CD4-positive, alpha-beta T cell (primary cell): ENCODE data around the gene PRKG1. TPM values are rescaled to one million over a fixed set of nuclear protein-coding genes. Genes with fewer than 3 reads are reported as not detected.

Experiments used
- ATAC-seq: fragments of 200-7000 bp; cut with Tn5 transposase; one replicate; pipeline ENCODE4 v1.10.0; 2022; ENCODE audit warnings: mild to moderate bottlenecking; ENCODE audit not compliant: poor library complexity
- CTCF ChIA-PET: fragments of 350-600 bp; sonication (Branson Sonifier 250); formaldehyde crosslinking; loops from one replicate; lab custom pipeline; 2021; ENCODE audit warnings: antibody characterized with exemption, inconsistent platforms; lab: Charles Lee
- POLR2A ChIA-PET: fragments of 350-600 bp; sonication (Branson Sonifier 250); formaldehyde crosslinking; loops from one replicate; lab custom pipeline; 2021; ENCODE audit warnings: antibody characterized with exemption, inconsistent platforms; lab: Charles Lee
- DNase-seq, 14 experiments: peaks; one replicate each; pipeline ENCODE4 v3.0.0-alpha.2; 2013 to 2020; ENCODE audit warnings: mixed read lengths in 2 of 14
- H3K27ac ChIP-seq, 2 donors: one replicate each; pipeline versions ENCODE4 v1.5.1 to v1.7.0; 2013; ENCODE audit warnings: low read length in 2 of 2, low read depth in 1 of 2, mild to moderate bottlenecking in 1 of 2
- H3K27me3 ChIP-seq, 2 experiments: 1 replicate in 1 of 2; 2 replicates in 1 of 2; pipeline versions ENCODE4 v1.6.1 to v1.7.0; 2013; ENCODE audit warnings: low read length in 2 of 2, control low read depth in 1 of 2, mild to moderate bottlenecking in 1 of 2, moderate library complexity in 1 of 2; ENCODE audit not compliant: insufficient read depth in 2 of 2, control insufficient read depth in 1 of 2
- H3K36me3 ChIP-seq: one replicate; pipeline ENCODE4 v1.6.1; 2013; ENCODE audit warnings: low read length, control low read depth; ENCODE audit not compliant: insufficient read depth
- H3K4me1 ChIP-seq: one replicate; pipeline ENCODE4 v1.6.1; 2013; ENCODE audit warnings: low read length, control low read depth; ENCODE audit not compliant: insufficient read depth
- H3K4me3 ChIP-seq: one replicate; pipeline ENCODE4 v1.5.1; 2013; ENCODE audit warnings: mild to moderate bottlenecking, low read length, moderate library complexity
- H3K9me3 ChIP-seq, 2 experiments: 1 replicate in 1 of 2; 2 replicates in 1 of 2; pipeline versions ENCODE4 v1.6.1 to v1.7.0; 2013; ENCODE audit warnings: low read length in 2 of 2, mild to moderate bottlenecking in 2 of 2, control low read depth in 1 of 2, moderate library complexity in 1 of 2; ENCODE audit not compliant: control insufficient read depth in 1 of 2, insufficient read depth in 1 of 2
- H3K27ac Mint-ChIP-seq: one replicate; pipeline ENCODE4 v1.8.0; 2020; ENCODE audit warnings: mixed read lengths
- H3K27me3 Mint-ChIP-seq: one replicate; pipeline ENCODE4 v1.8.0; 2021; ENCODE audit warnings: mixed read lengths
- H3K36me3 Mint-ChIP-seq: one replicate; pipeline ENCODE4 v1.8.0; 2021; ENCODE audit warnings: low read depth, mixed read lengths
- H3K4me1 Mint-ChIP-seq: one replicate; pipeline ENCODE4 v1.8.0; 2021; ENCODE audit warnings: low read depth, mixed read lengths
- H3K4me3 Mint-ChIP-seq: one replicate; pipeline ENCODE4 v1.8.0; 2020; ENCODE audit warnings: mild to moderate bottlenecking, mixed read lengths
- H3K9me3 Mint-ChIP-seq: one replicate; pipeline ENCODE4 v1.8.0; 2020; ENCODE audit warnings: mixed read lengths
- intact Hi-C, 2 experiments: fragments of 100-400 bp; cut with DNase I in 1 of 2; cut with micrococcal nuclease in 1 of 2; formaldehyde crosslinking; loops; one replicate each; pipeline versions ENCODE4 v1.15.1 to v1.9.0; 2023 to 2025; cut with DNase I, micrococcal nuclease
- total RNA-seq, 174 experiments: library from RNA in 2 of 174; stranded (reverse) in 2 of 174; gene quantifications; one replicate each; pipeline ENCODE4 v1.2.3 and lab custom pipeline; 2021 to 2026
- TF ChIP-seq, protein P1 (sequence below): fragments of 200-600 bp; IDR thresholded peaks from one replicate; pipeline ENCODE4 v1.8.0; 2022; ENCODE audit warnings: antibody characterized with exemption, mild to moderate bottlenecking

The PRKG1 gene
- total RNA-seq, 2 experiments from 2014 or later, result 0.31 TPM; not detected in 1

DNA sequence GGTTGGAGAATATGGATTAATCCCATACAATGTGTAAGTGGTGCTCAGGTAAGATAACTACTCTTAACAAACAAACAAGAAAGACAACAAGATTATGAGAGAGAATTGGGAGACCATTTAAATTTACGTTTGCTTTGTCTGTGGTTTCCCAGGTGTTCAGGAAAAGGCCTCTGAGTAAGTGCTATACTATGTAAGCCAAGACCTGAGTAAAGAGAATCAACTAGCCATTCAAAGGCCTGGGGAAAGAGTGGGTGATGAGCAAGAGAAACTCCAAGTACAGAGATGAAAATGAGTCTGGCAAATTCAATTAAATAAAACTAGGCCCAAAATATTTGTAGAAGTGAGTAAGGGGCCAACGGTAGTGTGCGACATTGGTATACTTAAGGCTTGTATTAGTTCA, 615.2 kb downstream of the PRKG1 start:
- peaks cover 1% of the 10 kb centered on the region for H3K4me1 Mint-ChIP-seq
- ATAC-seq (no peak), DNase-seq (no peak)
- no peak overlapping the region for H3K27ac Mint-ChIP-seq
- intact Hi-C loops, result no loop called here
- no peaks in the 10 kb centered on the region for H3K27me3 ChIP-seq
- POLR2A ChIA-PET, result no interaction called here
- H3K9me3 Mint-ChIP-seq, result no peaks in the 10 kb centered on the region
- H3K9me3 ChIP-seq, result no peaks in the 10 kb centered on the region
- no peak overlapping the region for H3K4me3 Mint-ChIP-seq
- H3K4me1 ChIP-seq, result no peaks in the 10 kb centered on the region
- H3K27me3 Mint-ChIP-seq, result peaks cover 8% of the 10 kb centered on the region
- no peak overlapping the region for H3K4me3 ChIP-seq
- no peak overlapping the region for H3K27ac ChIP-seq
- CTCF ChIA-PET, result no interaction called here
- H3K36me3 Mint-ChIP-seq, result no peaks in the 10 kb centered on the region
- TF ChIP-seq, protein P1, sequence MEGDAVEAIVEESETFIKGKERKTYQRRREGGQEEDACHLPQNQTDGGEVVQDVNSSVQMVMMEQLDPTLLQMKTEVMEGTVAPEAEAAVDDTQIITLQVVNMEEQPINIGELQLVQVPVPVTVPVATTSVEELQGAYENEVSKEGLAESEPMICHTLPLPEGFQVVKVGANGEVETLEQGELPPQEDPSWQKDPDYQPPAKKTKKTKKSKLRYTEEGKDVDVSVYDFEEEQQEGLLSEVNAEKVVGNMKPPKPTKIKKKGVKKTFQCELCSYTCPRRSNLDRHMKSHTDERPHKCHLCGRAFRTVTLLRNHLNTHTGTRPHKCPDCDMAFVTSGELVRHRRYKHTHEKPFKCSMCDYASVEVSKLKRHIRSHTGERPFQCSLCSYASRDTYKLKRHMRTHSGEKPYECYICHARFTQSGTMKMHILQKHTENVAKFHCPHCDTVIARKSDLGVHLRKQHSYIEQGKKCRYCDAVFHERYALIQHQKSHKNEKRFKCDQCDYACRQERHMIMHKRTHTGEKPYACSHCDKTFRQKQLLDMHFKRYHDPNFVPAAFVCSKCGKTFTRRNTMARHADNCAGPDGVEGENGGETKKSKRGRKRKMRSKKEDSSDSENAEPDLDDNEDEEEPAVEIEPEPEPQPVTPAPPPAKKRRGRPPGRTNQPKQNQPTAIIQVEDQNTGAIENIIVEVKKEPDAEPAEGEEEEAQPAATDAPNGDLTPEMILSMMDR, result no peak
- H3K36me3 ChIP-seq, result no peaks in the 10 kb centered on the region

DNA sequence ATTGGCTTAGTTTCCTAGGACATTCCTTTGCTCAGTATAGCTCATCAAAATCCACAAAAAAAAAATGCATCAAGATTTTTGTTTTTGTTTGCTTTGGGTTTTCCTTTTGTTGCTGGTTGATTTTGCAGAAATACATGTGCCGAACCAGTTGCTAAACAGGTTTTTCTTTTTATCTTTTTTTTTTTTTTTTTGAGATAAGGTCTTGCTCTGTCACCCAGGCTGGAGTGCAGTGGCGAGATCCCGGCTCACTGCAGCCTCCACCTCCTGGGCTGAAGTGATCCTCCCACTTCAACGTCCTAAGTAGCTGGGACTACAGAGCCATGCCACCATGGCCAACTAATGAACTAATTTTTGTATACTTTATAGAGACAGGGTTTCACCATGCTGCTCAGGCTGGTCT, 616.8 kb downstream of the PRKG1 start:
- intact Hi-C loops, result loop anchor here in 1 of 2 experiments (10.0 kb wide), 1 partner anchor 1066 kb away; the partner anchor contains the start of gene SGMS1
- CTCF ChIA-PET, result interaction anchor here (0.9 kb wide), 1 partner anchor 9 kb away, joined by 3 read pairs; no protein-coding TSS in a partner anchor
- TF ChIP-seq, protein P1, result no peak
- no peak for ATAC-seq
- Histone ChIP-seq H3K27ac (no peak overlapping the region), H3K4me1 (no peaks in the 10 kb centered on the region), H3K4me3 (no peak overlapping the region), H3K36me3 (peaks cover 3% of the 10 kb centered on the region), H3K27me3 (no peaks in the 10 kb centered on the region), H3K9me3 (no peaks in the 10 kb centered on the region)
- Mint-ChIP-seq H3K4me3 (no peak overlapping the region), H3K27ac (no peak overlapping the region), H3K4me1 (peaks cover 17% of the 10 kb centered on the region), H3K27me3 (peaks cover 3% of the 10 kb centered on the region), H3K36me3 (peaks cover 9% of the 10 kb centered on the region), H3K9me3 (no peaks in the 10 kb centered on the region)
- DNase-seq, result no peak
- POLR2A ChIA-PET, result interaction anchor here (1.2 kb wide), 1 partner anchor 9 kb away, joined by 3 read pairs; the partner anchor contains the start of gene CSTF2T

DNA sequence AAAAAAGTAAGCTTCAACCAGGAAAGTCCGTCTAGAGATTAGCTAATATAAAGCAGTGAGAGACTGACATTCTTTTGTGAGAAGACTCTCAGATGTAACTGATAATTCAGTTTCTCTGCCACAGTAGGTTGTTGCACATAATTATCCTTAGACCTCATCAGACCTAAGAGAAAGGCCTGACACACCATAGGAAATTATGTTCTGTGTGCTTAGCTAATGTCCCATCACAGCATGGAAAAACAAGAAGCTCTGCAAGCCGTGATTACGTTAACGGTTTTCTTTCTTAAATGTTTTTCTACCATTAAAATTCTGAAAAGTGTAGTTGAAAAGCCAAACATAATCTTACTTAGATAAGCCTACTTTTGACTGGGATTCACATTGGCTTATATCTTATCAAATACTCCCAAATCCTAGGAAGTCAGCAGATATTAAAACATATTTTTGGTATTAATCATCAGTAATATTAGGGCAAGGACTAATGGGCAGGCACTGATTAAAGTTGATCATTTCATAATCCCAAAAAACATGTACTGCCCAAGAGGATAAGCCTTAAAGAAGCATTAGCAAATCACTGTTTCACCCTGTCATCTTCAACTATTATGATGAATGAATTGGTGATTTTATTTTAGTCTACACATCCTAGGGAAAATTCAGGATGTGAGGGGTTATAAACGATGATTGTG, 619.9 kb downstream of the PRKG1 start:
- no peak overlapping the region for H3K27ac ChIP-seq
- DNase-seq (no peak), ATAC-seq (no peak)
- no peaks in the 10 kb centered on the region for H3K9me3 Mint-ChIP-seq
- peak overlapping the region; percentile 13 for H3K4me3 Mint-ChIP-seq
- ChIA-PET CTCF (no interaction called here), POLR2A (no interaction called here)
- TF ChIP-seq, protein P1, result no peak
- H3K27me3 ChIP-seq, result no peaks in the 10 kb centered on the region
- H3K36me3 ChIP-seq, result peaks cover 14% of the 10 kb centered on the region
- no peaks in the 10 kb centered on the region for H3K27me3 Mint-ChIP-seq
- no peaks in the 10 kb centered on the region for H3K9me3 ChIP-seq
- H3K4me3 ChIP-seq, result no peak overlapping the region
- intact Hi-C loops, result loop anchor here in 1 of 2 experiments (10.0 kb wide), 1 partner anchor 1069 kb away; the partner anchor contains the start of gene SGMS1
- H3K27ac Mint-ChIP-seq, result peak overlapping the region; percentile 4
- peaks cover 18% of the 10 kb centered on the region for H3K4me1 ChIP-seq
- H3K36me3 Mint-ChIP-seq, result peaks cover 34% of the 10 kb centered on the region
- H3K4me1 Mint-ChIP-seq, result peaks cover 44% of the 10 kb centered on the region
